ENCODE data around the gene P3H3. TPM values are rescaled to one million over a fixed set of nuclear protein-coding genes. Genes with fewer than 3 reads are reported as not detected.

P3H3 gene
- total and polyA plus RNA-seq, 2 donors (not counting 3 experiments of a cell fraction or from before 2014, with no cell fraction given), result 75.9 to 76.5 TPM

DNA sequence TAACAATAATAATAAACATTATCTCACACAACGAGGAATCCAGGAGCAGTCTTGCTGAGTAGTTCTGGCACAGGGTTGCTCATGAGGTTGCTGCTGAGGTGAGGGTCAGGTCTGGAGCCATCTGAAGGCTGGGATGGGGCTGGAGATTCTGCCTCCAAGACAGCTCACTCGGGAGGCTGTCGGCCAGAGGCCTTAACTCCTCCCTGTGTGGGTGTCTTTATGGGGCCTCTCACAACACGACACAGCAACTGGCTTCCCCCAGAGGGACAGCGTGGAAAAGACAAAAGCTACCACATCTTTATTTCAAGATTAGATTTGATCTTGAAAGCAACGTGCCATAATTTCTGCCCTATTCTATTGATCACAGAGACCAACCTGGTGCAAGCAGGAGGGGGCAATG is 46.1 kb upstream of the P3H3 start:
- Histone ChIP-seq H3K27ac (ENCODE audit: insufficient read depth, low read depth, low read length) (no peak overlapping the region), H3K79me2 (ENCODE audit: control insufficient read depth, insufficient read depth, low read length) (no peaks in the 10 kb centered on the region), H3K9me1 (replicated peaks; ENCODE audit: control insufficient read depth, extremely low read depth, insufficient read depth, low read length) (no peaks in the 10 kb centered on the region), H2AFZ (ENCODE audit: low read depth, low read length) (no peak overlapping the region), H3K9me3 (replicated peaks; ENCODE audit: control insufficient read depth, insufficient read depth, low read length) (no peaks in the 10 kb centered on the region), H3K27me3 (ENCODE audit: control insufficient read depth in 2 of 2, insufficient read depth in 2 of 2, low read length in 2 of 2) (no peaks in the 10 kb centered on the region), H3K4me1 (ENCODE audit: control insufficient read depth, extremely low read depth, insufficient read depth, low read length) (peaks cover 5% of the 10 kb centered on the region), H3K36me3 (ENCODE audit: control insufficient read depth in 2 of 2, extremely low read depth in 1 of 2, insufficient read depth in 2 of 2, low read length in 2 of 2) (no peaks in the 10 kb centered on the region), H3K4me3 (replicated peaks in 1 of 3; ENCODE audit: insufficient read depth in 1 of 3, low read depth in 1 of 3, low read length in 3 of 3) (no peak overlapping the region), H4K20me1 (replicated peaks; ENCODE audit: control insufficient read depth, extremely low read depth, insufficient read depth, low read length) (no peaks in the 10 kb centered on the region), H3K9ac (replicated peaks; ENCODE audit: extremely low read depth, insufficient read depth, low read length) (no peak overlapping the region), H3K4me2 (ENCODE audit: insufficient read depth, low read length) (no peak overlapping the region)
- dilution Hi-C loops (cut with MboI; ENCODE audit: extremely low pct_ligation_motif_present, low sequenced_read_pairs), result no loop called here
- no peak for TF ChIP-seq FOS (IDR thresholded peaks at IDR 0.05; ENCODE audit: borderline replicate concordance, insufficient read depth, low read length)
- no peak for TF ChIP-seq POLR2AphosphoS5 (IDR thresholded peaks at IDR 0.05; ENCODE audit: insufficient read depth, low read depth, low read length)
- TF ChIP-seq GATA2 (IDR thresholded peaks at IDR 0.05; ENCODE audit: insufficient read depth, insufficient read length, low read depth, low read length), result no peak
- TF ChIP-seq MYC (IDR thresholded peaks at IDR 0.05; ENCODE audit: low read depth, low read length), result no peak
- no peak for TF ChIP-seq JUN (IDR thresholded peaks at IDR 0.05; ENCODE audit: borderline replicate concordance, insufficient read depth, insufficient read length, low read depth)
- TF ChIP-seq, protein P1, sequence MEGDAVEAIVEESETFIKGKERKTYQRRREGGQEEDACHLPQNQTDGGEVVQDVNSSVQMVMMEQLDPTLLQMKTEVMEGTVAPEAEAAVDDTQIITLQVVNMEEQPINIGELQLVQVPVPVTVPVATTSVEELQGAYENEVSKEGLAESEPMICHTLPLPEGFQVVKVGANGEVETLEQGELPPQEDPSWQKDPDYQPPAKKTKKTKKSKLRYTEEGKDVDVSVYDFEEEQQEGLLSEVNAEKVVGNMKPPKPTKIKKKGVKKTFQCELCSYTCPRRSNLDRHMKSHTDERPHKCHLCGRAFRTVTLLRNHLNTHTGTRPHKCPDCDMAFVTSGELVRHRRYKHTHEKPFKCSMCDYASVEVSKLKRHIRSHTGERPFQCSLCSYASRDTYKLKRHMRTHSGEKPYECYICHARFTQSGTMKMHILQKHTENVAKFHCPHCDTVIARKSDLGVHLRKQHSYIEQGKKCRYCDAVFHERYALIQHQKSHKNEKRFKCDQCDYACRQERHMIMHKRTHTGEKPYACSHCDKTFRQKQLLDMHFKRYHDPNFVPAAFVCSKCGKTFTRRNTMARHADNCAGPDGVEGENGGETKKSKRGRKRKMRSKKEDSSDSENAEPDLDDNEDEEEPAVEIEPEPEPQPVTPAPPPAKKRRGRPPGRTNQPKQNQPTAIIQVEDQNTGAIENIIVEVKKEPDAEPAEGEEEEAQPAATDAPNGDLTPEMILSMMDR (IDR thresholded peaks at IDR 0.05; ENCODE audit: extremely low read depth in 1 of 2, insufficient read depth in 1 of 2, low read depth in 1 of 2, low read length in 2 of 2), result no peak
- no peak for TF ChIP-seq EZH2 (IDR thresholded peaks at IDR 0.05; ENCODE audit: borderline replicate concordance, low read depth, low read length, severe bottlenecking)
- no peak for TF ChIP-seq POLR2A (IDR thresholded peaks at IDR 0.05; ENCODE audit: low read depth, low read length)
- TF ChIP-seq, protein P2, sequence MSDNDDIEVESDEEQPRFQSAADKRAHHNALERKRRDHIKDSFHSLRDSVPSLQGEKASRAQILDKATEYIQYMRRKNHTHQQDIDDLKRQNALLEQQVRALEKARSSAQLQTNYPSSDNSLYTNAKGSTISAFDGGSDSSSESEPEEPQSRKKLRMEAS (IDR thresholded peaks at IDR 0.05; ENCODE audit: insufficient read depth, insufficient read length), result no peak
- DNase-seq (ENCODE audit: low read depth, low spot score) (no peak), FAIRE-seq (no peak)
- ChIA-PET CTCF (interaction anchor here (0.7 to 9.5 kb wide), 6 partner anchors 15 to 163 kb away, joined by 3 to 107 read pairs (median 6); partner anchors contain the start of genes MLF2 and PTMS), POLR2A (no interaction called here)
- intact Hi-C loops (cut with micrococcal nuclease), result no loop called here
- no TSS peak for BruUV-seq (replicated peaks)

Data from endothelial cell of umbilical vein (primary cell).